SHP77 treated with DMSO at 0.1 percent for 48 hours (cell line): ENCODE results near the gene DCT.

Source experiments
- DNase-seq: peaks from one replicate; lab custom pipeline; 2025; lab: John Stamatoyannopoulos, UW

The DCT gene

GRCh38 chr13:94395860-94396259, 83.6 kb downstream of the DCT start:
- DNase-seq: no peak

GRCh38 chr13:94394723-94395122, 84.8 kb downstream of the DCT start:
- DNase-seq: no peak

GRCh38 chr13:94390881-94391280, 88.6 kb downstream of the DCT start:
- DNase-seq: no peak

- DNase-seq: no peak
Observed at GRCh38 chr13:94389604-94390351, 89.7 kb downstream of the DCT start.

GRCh38 chr13:94387047-94387446, 92.4 kb downstream of the DCT start:
- no peak for DNase-seq
